ENCODE measurements around the gene SORT1.

The SORT1 gene

DNA sequence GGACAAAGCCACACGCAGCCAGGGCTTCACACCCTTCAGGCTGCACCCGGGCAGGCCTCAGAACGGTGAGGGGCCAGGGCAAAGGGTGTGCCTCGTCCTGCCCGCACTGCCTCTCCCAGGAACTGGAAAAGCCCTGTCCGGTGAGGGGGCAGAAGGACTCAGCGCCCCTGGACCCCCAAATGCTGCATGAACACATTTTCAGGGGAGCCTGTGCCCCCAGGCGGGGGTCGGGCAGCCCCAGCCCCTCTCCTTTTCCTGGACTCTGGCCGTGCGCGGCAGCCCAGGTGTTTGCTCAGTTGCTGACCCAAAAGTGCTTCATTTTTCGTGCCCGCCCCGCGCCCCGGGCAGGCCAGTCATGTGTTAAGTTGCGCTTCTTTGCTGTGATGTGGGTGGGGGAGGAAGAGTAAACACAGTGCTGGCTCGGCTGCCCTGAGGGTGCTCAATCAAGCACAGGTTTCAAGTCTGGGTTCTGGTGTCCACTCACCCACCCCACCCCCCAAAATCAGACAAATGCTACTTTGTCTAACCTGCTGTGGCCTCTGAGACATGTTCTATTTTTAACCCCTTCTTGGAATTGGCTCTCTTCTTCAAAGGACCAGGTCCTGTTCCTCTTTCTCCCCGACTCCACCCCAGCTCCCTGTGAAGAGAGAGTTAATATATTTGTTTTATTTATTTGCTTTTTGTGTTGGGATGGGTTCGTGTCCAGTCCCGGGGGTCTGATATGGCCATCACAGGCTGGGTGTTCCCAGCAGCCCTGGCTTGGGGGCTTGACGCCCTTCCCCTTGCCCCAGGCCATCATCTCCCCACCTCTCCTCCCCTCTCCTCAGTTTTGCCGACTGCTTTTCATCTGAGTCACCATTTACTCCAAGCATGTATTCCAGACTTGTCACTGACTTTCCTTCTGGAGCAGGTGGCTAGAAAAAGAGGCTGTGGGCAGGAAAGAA is 122.9 kb downstream of the SORT1 start:
- DNase-seq (ENCODE audit: low read depth in 2 of 2), result no peak

DNA sequence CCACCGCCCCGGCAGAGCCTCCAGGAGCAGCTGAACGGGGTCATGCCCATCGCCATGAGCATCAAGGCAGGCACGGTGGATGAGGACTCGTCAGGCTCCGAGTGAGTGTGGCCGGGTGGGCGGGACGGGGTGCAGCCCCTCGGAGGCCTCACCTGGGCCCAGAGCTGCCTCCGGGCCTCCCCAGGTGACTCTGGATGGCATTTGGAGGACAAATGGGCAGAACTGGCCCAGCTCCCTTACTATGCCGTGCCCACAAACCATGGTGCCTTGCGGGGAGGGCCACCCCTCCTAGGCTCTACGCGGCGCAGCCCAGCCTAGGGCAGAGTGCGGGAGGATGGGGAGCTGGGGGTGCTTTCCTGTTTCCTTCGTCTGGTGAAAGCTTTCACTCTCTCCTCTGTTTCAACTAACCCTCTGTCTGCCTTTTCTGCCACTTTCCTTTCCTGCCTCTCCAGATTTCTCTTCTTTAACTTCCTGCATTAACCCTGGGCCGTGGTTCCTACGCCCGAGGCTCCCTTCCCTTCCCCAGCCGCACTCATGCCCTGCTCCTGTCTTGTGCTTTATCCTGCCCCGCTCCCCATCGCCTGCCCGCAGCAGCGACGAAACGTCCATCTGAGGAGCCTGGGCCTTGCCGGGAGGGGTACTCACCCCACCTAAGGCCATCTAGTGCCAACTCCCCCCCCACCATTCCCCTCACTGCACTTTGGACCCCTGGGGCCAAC is 124.0 kb downstream of the SORT1 start:
- DNase-seq (ENCODE audit: low read depth in 2 of 2), result no peak

DNA sequence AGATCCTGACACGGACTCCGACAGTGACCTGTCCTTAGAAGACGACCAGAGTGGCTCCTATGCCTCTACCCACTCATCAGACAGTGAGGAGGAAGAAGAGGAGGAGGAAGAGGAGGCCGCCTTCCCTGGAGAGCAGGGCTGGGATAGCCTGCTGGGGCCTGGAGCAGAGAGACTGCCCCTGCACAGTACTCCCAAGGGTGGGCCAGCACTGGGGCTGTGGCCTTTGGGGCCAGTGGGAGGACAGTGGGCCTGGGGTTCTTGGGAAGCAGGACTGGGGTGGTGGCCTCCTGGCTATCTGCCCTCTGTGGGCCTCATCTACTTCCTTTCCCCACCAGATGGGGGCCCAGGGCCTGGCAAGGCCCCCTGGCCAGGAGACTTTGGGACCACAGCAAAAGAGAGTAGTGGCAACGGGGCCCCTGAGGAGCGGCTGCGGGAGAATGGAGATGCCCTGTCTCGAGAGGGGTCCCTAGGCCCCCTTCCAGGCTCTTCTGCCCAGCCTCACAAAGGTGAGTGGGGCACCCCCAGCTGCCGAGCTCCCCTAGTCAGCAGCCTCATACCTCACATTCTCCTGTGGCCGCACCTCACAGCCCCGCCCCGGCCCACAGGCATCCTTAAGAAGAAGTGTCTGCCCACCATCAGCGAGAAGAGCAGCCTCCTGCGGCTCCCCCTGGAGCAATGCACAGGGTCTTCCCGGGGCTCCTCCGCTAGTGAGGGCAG is 124.7 kb downstream of the SORT1 start:
- no peak for DNase-seq (ENCODE audit: low read depth in 2 of 2)

DNA sequence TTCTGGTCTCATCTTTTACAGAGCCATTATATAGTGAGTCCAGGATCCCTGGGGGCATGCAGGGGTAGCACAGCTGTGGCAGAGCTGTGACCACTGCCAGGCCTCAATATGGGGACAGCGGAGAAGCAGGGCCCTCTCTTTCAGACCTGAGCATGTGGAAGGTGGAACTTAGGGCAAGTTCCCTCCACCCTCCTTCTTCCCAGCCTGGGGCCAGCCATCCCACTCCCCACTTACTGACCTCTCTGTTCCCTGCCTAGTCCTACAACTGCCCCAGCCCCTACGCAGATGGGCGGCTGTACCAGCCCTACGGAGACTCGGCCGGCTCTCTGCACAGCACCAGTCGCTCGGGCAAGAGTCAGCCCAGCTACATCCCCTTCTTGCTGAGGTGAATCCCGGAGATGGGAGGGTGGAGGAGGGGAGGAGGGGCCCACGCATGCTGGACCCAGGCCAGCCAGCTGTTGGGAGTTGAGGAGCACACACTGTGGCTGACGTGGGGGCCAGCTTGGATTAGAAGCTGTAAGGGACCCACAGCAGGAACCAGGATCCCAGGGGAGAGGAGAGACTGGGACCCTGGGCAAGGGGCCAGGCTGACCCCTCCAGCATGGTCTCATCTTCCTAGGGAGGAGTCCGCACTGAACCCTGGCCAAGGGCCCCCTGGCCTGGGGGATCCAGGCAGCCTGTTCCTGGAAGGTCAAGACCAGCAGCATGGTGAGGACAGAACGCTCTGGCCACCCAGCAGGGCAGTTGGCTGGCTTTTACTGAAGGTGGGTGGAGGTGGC is 125.5 kb downstream of the SORT1 start:
- DNase-seq (ENCODE audit: low read depth in 2 of 2), result no peak

DNA sequence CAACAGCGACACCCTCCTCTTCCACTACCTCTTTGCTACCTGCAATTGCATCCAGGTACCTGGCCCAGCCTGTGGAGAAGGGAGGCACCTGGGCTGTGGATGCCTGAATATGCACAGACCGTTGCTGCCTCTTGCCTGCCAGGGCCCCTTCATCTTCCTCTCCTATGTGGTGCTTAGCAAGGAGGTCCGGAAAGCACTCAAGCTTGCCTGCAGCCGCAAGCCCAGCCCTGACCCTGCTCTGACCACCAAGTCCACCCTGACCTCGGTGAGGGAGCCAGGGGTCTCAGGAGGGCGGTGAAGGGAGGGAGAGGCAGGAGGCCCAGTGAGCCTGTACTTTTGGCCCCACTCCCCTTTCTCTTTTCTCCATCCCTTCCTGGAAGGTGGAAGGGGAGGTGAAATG is 126.3 kb downstream of the SORT1 start:
- DNase-seq (ENCODE audit: low read depth in 2 of 2), result no peak

DNA sequence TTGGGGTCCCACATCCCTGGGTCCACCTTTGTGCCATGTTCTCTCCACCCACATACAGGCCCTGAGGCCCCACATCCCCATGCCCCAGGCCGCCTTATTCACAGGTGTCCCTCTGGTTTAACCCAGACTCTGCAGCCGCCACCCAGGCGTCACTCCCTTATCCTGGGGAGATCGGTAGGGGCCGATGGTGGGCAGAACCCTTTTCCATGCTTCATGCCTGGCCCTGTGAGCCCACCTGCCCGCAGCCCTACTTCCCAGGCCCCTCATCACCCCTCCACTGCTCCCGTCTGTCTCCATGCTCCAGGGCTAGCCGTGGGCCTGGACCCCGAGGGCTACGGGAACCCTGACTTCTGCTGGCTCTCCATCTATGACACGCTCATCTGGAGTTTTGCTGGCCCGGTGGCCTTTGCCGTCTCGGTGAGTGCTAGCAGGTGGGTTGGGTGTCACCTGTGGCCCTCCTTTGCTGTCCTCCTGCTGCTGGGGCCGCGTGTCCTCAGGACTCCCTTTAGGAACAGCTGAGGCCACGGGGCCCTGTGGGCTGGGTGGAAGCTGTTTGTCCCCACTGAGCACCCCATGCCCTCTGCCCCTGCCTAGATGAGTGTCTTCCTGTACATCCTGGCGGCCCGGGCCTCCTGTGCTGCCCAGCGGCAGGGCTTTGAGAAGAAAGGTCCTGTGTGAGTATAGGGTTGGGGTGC is 126.9 kb downstream of the SORT1 start:
- DNase-seq (ENCODE audit: low read depth in 2 of 2), result no peak

DNA sequence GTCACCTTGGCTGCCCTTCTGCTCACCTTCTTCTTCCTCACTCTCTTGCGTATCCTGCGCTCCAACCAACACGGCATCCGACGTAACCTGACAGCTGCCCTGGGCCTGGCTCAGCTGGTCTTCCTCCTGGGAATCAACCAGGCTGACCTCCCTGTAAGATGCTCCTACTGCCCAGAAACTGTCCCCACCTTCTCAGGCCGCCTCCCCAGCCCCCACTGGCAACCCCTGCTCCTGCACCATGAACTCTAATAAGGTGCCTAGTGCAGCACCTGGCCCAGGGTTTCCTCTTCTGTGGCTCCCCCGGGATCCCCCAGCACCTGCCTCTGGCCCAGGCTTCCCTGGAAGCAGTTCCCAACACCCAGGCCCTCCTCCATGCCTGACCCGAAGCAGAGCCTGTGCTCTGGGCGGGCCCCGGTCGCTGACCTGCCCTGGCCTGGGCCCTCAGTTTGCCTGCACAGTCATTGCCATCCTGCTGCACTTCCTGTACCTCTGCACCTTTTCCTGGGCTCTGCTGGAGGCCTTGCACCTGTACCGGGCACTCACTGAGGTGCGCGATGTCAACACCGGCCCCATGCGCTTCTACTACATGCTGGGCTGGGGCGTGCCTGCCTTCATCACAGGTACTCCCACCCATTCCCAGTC is 127.6 kb downstream of the SORT1 start:
- no peak for DNase-seq (ENCODE audit: low read depth in 2 of 2)

DNA sequence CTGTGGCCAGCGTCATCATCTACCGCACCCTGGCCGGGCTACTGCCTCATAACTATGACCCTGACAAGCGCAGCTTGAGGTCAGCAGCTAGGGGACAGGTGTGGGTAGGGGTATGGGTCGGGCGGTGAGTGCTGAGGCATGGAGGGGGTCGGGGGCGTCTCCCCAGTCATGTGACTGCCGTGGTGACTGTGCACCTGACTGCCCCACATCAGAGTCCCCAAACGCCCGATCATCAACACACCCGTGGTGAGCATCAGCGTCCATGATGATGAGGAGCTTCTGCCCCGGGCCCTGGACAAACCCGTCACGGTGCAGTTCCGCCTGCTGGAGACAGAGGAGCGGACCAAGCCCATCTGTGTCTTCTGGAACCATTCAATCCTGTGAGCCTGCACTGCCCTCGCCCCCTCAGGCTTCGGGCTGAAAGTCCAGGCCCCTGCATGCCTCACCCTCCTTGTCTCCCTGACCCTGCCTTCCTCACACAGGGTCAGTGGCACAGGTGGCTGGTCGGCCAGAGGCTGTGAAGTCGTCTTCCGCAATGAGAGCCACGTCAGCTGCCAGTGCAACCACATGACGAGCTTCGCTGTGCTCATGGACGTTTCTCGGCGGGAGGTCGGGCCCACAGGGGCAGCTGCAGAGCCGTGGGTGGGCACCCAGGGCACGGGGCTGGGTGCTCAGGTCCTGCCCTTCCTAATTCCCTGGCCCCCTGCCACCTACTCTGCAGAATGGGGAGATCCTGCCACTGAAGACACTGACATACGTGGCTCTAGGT is 128.3 kb downstream of the SORT1 start:
- no peak for DNase-seq (ENCODE audit: low read depth in 2 of 2)

DNA sequence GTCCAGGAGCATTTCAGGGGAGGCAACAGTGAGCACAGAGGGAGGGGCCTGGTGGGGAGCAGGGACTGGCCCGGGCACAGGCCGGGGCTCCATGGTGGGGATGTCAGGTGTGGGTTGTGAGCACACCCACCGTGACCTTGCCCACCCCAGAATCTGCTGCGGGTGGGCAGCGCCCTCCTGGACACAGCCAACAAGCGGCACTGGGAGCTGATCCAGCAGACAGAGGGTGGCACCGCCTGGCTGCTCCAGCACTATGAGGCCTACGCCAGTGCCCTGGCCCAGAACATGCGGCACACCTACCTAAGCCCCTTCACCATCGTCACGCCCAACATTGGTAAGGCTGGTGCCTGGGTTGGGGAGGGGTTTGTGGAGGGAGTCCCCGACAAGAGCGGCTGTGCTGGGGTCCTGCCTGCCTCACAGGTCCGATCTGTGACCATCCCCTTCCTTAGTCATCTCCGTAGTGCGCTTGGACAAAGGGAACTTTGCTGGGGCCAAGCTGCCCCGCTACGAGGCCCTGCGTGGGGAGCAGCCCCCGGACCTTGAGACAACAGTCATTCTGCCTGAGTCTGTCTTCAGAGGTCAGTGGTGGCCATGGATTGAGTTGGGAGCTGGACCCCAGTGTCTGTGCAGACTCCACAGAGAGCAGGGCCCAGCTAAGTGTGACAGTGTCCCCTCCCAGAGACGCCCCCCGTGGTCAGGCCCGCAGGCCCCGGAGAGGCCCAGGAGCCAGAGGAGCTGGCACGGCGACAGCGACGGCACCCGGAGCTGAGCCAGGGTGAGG is 129.1 kb downstream of the SORT1 start:
- no peak for DNase-seq (ENCODE audit: low read depth in 2 of 2)

DNA sequence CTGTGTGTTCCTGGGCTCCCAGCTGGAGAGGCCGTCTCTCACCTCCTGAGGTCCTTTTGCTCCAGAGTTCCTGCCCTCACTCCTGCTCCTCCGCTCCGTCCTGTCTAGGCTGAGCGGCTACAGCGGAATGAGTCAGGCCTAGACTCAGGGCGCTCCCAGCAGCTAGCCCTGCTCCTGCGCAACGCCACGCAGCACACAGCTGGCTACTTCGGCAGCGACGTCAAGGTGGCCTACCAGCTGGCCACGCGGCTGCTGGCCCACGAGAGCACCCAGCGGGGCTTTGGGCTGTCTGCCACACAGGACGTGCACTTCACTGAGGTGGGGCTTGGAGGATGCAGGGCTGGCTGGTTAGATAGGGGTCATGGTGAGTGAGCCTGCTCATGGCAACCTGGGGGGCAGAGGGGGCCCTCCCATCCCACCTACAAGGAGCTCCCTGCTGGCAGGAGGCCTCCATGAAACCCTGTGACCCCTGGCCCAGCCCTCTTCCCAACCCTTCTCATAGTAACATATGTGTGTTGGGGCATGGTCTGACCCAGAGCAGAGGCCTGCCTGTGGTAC is 129.9 kb downstream of the SORT1 start:
- DNase-seq (ENCODE audit: low read depth in 2 of 2), result no peak

DNA sequence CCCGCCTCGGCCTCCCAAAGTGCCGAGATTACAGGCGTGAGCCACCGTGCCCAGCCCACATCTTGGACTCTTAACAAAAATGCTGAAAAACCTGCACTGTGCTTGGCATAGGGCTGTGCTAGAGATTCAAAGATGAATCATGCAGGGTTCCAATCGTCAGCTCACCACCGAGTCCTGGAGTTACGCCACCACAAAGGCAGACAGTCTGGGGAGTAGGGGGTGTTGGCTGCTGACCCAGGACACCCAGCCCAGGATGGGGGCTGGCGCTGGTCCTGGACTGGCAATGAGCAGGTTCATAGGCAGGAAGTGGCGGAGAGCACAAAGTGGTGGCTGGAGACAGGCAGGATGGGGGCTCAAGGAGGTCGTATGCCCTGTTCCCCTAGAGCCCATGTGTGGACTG is 130.8 kb downstream of the SORT1 start:
- DNase-seq (ENCODE audit: low read depth in 2 of 2), result no peak

DNA sequence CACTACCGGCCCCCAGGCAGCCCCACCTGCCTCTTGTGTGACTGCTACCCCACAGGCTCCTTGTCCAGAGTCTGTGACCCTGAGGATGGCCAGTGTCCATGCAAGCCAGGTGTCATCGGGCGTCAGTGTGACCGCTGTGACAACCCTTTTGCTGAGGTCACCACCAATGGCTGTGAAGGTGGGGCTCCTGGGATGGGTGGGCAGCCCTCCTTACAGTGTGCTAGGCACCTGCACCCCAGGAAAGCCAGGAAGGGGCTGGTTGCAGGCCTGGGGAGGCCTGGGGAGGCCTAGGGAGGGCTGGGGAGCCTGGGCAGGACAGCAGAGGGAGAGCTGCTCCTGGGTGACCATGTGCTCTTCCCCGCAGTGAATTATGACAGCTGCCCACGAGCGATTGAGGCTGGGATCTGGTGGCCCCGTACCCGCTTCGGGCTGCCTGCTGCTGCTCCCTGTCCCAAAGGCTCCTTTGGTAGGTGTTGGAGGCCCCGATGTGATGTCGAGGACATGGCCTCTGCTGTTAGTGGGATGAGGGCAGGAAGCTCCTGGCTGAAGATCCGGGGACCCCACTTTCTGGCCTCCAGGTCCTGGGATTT is 131.9 kb downstream of the SORT1 start:
- no peak for DNase-seq (ENCODE audit: low read depth in 2 of 2)

DNA sequence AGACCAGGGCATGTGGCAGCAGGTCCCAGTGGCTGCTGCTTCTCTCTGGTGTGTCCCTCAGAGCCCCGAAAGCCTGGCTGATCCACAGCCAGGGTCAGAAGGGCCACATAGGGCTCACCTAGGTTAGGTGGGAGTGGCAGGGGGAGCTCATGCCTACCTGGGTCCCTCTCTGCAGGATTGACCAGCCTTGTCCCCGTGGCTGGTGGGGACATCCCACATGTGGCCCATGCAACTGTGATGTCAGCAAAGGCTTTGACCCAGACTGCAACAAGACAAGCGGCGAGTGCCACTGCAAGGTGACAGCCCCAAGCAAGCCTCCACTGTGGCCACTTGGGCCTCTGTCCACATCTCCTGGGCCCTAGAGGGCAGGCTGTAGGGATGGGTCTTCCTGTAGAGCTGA is 132.7 kb downstream of the SORT1 start:
- DNase-seq (ENCODE audit: low read depth in 2 of 2), result no peak

DNA sequence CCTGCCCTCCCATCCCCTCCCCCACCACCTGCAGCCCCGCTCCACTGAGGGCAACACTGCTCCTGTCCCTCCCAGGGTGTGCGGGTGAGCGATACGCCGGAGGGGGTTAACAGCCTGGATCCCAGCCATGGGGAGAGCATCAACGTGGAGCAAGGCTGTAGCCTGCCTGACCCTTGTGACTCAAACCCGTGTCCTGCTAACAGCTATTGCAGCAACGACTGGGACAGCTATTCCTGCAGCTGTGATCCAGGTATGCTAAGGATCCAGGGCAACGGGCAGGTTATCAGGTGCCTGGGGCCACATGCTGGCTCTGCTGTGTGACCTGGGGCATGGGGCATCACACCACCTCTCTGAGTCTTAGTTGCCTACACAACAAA is 133.4 kb downstream of the SORT1 start:
- no peak for DNase-seq (ENCODE audit: low read depth in 2 of 2)

DNA sequence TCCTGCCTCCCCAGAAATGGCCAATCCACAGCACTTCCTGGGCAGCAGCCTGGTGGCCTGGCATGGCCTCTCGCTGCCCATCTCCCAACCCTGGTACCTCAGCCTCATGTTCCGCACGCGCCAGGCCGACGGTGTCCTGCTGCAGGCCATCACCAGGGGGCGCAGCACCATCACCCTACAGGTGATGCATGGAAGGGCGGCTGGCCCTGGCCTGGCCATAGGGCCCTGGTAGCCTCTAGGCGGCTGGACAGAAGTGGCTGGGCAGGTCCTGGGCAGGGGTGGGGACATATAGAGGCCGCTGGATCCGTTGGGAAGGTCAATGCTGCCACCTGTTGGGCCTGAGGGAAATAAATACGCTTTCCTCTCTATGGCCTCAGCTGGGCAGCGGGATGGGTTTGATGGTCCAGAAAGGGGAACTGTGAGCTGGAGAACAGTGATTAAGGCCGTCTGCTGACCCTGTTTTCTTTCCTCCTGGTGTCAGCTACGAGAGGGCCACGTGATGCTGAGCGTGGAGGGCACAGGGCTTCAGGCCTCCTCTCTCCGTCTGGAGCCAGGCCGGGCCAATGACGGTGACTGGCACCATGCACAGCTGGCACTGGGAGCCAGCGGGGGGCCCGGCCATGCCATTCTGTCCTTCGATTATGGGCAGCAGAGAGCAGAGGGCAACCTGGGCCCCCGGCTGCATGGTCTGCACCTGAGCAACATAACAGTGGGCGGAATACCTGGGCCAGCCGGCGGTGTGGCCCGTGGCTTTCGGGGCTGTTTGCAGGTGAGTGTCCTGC is 133.9 kb downstream of the SORT1 start:
- DNase-seq (ENCODE audit: low read depth in 2 of 2), result peak; percentile 69 to 78

DNA sequence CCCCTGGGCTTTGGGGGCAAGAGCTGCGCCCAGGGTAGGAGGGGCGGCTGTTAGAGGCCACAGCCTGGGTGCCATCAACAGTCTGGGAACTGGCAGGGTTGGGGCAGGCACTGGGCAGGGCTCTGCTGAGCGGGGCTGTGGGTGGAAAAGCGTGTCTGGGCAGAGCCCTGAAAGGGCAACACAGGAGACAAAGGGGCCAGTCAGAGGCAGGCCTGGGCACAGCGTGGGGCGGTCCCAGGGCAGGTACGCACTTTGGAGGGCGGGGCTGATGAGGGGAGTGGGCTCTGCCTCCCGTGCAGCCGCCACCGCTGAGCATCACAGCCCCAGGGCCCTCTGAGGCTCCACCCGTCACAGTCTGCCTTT is 134.5 kb downstream of the SORT1 start:
- DNase-seq (ENCODE audit: low read depth in 2 of 2), result no peak

DNA sequence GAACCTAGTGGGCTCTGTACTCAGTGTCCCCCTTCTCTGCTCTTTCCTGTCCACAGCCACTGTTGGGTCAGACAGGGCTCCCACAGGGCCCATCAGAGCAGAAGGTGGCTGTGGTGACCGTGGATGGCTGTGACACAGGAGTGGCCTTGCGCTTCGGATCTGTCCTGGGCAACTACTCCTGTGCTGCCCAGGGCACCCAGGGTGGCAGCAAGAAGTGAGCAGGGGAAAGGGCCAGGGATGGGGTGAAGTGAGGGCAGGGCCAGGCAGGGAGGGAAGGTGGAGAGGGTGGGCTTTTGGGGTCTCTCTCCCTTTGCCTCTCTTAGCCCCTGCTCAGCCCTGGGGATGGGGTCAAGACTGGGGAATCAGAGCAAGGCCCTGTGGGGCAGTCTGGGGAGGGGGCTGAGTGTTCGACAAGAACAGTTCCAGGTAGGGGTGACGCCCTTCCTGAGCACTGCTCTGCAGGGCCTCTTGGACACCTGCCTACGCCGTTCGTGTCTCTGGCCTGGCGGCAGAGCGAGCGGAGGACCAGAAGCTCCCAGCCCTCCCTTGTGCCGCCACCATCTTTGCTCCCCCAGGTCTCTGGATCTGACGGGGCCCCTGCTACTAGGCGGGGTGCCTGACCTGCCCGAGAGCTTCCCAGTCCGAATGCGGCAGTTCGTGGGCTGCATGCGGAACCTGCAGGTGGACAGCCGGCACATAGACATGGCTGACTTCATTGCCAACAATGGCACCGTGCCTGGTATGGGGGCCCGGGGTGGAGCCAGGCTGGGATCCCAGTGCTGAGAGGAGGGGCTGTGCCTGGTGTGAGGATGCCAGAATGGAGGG is 135.3 kb downstream of the SORT1 start:
- DNase-seq (ENCODE audit: low read depth in 2 of 2), result no peak
